ENCODE data around the gene ZNFX1.

The ZNFX1 gene

GRCh38 chr20:49277786-49278035, 146 bp downstream of the ZNFX1 start:
- DNase-seq: no peak

- peak; percentile 74 for DNase-seq
Observed at GRCh38 chr20:49276961-49277785, 684 bp downstream of the ZNFX1 start.

- DNase-seq: peak; percentile 95
Observed at GRCh38 chr20:49276161-49276960, 1.5 kb downstream of the ZNFX1 start.

- DNase-seq: no peak
Observed at GRCh38 chr20:49275636-49276035, 2.2 kb downstream of the ZNFX1 start.

- DNase-seq: no peak
Observed at GRCh38 chr20:49275216-49275615, 2.6 kb downstream of the ZNFX1 start.

GRCh38 chr20:49273696-49274277, 4.1 kb downstream of the ZNFX1 start:
- DNase-seq: no peak

GRCh38 chr20:49272654-49273053, 5.2 kb downstream of the ZNFX1 start:
- no peak for DNase-seq

- no peak for DNase-seq
Observed at GRCh38 chr20:49270736-49271135, 7.1 kb downstream of the ZNFX1 start.

GRCh38 chr20:49270177-49270576, 7.7 kb downstream of the ZNFX1 start:
- no peak for DNase-seq

- no peak for DNase-seq
Observed at GRCh38 chr20:49268600-49269365, 9.1 kb downstream of the ZNFX1 start.

GRCh38 chr20:49267327-49267726, 10.5 kb downstream of the ZNFX1 start:
- DNase-seq: no peak

- DNase-seq: no peak
Observed at GRCh38 chr20:49262444-49262843, 15.4 kb downstream of the ZNFX1 start.

- no peak for DNase-seq
Observed at GRCh38 chr20:49261173-49261572, 16.7 kb downstream of the ZNFX1 start.

- no peak for DNase-seq
Observed at GRCh38 chr20:49260218-49260617, 17.6 kb downstream of the ZNFX1 start.

GRCh38 chr20:49259799-49260198, 18.1 kb downstream of the ZNFX1 start:
- no peak for DNase-seq

GRCh38 chr20:49259284-49259683, 18.6 kb downstream of the ZNFX1 start:
- DNase-seq: no peak

GRCh38 chr20:49256261-49256660, 21.6 kb downstream of the ZNFX1 start:
- no peak for DNase-seq

GRCh38 chr20:49252556-49253350, 25.1 kb downstream of the ZNFX1 start:
- DNase-seq: no peak

- DNase-seq: no peak
Observed at GRCh38 chr20:49248879-49249665, 28.8 kb downstream of the ZNFX1 start.

GRCh38 chr20:49248301-49248700, 29.6 kb downstream of the ZNFX1 start:
- DNase-seq: no peak

GRCh38 chr20:49247792-49248191, 30.1 kb downstream of the ZNFX1 start:
- no peak for DNase-seq

Measured in NCI-H2171 treated with DMSO at 0.1 percent for 48 hours (cell line).